ENCODE measurements around the gene C19orf85. TPM values are rescaled to one million over a fixed set of nuclear protein-coding genes. Genes with fewer than 3 reads are reported as not detected.

The C19orf85 gene
- total and polyA plus RNA-seq, 10 of the 15 experiments (the other 5 are each of a cell fraction or from before 2014, with no cell fraction given), result not detected

DNA sequence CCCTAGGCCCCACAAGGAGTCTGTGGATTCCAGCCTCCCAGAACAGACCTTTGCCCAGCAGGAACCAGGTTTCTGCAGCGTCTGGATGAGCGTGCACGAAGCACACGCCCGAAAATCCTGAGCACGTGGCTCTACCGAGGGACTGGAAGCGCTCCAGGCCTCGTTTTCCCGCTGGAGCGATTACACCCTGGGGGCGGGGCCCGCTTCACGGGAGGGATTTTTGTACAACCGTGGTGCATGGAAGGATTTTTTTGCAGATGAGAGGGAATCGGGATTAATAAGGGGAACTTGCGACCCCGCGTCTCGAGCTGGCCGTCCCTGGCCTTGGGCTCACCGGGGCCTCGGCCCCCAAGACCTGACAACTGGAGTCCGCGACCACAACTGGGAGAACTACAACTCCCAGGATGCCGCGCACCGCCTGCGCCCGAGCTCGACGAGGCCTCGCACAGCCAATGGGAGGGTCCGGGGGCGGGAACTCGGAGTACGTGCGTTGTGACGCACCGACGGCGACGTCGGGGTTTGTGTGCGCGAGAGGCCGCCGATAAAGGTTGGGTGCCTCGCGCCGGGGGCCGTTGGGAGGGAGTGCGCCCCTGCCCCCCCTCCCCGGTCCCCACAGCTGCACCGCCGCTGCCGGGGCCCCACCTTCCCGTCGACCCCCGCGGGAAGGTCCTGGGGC is 11.7 kb upstream of the C19orf85 start, which contains the start of gene ZNF628 (continued):
- TF ChIP-seq, protein P1, sequence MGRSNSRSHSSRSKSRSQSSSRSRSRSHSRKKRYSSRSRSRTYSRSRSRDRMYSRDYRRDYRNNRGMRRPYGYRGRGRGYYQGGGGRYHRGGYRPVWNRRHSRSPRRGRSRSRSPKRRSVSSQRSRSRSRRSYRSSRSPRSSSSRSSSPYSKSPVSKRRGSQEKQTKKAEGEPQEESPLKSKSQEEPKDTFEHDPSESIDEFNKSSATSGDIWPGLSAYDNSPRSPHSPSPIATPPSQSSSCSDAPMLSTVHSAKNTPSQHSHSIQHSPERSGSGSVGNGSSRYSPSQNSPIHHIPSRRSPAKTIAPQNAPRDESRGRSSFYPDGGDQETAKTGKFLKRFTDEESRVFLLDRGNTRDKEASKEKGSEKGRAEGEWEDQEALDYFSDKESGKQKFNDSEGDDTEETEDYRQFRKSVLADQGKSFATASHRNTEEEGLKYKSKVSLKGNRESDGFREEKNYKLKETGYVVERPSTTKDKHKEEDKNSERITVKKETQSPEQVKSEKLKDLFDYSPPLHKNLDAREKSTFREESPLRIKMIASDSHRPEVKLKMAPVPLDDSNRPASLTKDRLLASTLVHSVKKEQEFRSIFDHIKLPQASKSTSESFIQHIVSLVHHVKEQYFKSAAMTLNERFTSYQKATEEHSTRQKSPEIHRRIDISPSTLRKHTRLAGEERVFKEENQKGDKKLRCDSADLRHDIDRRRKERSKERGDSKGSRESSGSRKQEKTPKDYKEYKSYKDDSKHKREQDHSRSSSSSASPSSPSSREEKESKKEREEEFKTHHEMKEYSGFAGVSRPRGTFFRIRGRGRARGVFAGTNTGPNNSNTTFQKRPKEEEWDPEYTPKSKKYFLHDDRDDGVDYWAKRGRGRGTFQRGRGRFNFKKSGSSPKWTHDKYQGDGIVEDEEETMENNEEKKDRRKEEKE (IDR thresholded peaks at IDR 0.05), result no peak
- TF ChIP-seq SMAD5 (IDR thresholded peaks at IDR 0.05; ENCODE audit: low read depth), result no peak
- TF ChIP-seq ZBED1 (IDR thresholded peaks at IDR 0.05; ENCODE audit: borderline replicate concordance), result no peak
- TF ChIP-seq SUPT20H (IDR thresholded peaks at IDR 0.05; ENCODE audit: borderline replicate concordance, control insufficient read depth, low read depth, low read length), result no peak
- TF ChIP-seq, protein P2, sequence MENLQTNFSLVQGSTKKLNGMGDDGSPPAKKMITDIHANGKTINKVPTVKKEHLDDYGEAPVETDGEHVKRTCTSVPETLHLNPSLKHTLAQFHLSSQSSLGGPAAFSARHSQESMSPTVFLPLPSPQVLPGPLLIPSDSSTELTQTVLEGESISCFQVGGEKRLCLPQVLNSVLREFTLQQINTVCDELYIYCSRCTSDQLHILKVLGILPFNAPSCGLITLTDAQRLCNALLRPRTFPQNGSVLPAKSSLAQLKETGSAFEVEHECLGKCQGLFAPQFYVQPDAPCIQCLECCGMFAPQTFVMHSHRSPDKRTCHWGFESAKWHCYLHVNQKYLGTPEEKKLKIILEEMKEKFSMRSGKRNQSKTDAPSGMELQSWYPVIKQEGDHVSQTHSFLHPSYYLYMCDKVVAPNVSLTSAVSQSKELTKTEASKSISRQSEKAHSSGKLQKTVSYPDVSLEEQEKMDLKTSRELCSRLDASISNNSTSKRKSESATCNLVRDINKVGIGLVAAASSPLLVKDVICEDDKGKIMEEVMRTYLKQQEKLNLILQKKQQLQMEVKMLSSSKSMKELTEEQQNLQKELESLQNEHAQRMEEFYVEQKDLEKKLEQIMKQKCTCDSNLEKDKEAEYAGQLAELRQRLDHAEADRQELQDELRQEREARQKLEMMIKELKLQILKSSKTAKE (IDR thresholded peaks at IDR 0.05; ENCODE audit: low read depth, poor library complexity, severe bottlenecking), result no peak
- TF ChIP-seq JUNB (IDR thresholded peaks at IDR 0.05), result no peak
- no peak for TF ChIP-seq KLF5 (IDR thresholded peaks at IDR 0.05; ENCODE audit: partially characterized antibody)
- TF ChIP-seq, protein P3, sequence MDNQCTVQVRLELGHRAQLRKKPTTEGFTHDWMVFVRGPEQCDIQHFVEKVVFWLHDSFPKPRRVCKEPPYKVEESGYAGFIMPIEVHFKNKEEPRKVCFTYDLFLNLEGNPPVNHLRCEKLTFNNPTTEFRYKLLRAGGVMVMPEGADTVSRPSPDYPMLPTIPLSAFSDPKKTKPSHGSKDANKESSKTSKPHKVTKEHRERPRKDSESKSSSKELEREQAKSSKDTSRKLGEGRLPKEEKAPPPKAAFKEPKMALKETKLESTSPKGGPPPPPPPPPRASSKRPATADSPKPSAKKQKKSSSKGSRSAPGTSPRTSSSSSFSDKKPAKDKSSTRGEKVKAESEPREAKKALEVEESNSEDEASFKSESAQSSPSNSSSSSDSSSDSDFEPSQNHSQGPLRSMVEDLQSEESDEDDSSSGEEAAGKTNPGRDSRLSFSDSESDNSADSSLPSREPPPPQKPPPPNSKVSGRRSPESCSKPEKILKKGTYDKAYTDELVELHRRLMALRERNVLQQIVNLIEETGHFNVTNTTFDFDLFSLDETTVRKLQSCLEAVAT (IDR thresholded peaks at IDR 0.05), result peak; percentile 46; the same call in 1 of the 2 replicates
- TF ChIP-seq FOXK2 (IDR thresholded peaks at IDR 0.05), result no peak
- TF ChIP-seq, protein P4, sequence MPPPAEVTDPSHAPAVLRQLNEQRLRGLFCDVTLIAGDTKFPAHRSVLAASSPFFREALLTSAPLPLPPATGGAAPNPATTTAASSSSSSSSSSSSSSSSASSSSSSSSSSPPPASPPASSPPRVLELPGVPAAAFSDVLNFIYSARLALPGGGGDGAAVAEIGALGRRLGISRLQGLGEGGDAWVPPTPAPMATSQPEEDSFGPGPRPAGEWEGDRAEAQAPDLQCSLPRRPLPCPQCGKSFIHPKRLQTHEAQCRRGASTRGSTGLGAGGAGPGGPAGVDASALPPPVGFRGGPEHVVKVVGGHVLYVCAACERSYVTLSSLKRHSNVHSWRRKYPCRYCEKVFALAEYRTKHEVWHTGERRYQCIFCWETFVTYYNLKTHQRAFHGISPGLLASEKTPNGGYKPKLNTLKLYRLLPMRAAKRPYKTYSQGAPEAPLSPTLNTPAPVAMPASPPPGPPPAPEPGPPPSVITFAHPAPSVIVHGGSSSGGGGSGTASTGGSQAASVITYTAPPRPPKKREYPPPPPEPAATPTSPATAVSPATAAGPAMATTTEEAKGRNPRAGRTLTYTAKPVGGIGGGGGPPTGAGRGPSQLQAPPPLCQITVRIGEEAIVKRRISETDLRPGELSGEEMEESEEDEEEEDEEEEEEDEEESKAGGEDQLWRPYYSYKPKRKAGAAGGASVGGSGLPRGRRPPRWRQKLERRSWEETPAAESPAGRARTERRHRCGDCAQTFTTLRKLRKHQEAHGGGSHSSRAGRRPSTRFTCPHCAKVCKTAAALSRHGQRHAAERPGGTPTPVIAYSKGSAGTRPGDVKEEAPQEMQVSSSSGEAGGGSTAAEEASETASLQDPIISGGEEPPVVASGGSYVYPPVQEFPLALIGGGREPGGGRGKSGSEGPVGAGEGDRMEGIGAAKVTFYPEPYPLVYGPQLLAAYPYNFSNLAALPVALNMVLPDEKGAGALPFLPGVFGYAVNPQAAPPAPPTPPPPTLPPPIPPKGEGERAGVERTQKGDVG (CRISPR knock-in tag; IDR thresholded peaks at IDR 0.05), result no peak
- TF ChIP-seq RB1 (IDR thresholded peaks at IDR 0.05; ENCODE audit: borderline replicate concordance), result 0 out of 2 replicates have a peak, but pooled peaks have one; percentile 42
- no peak for TF ChIP-seq STAT1 (conservative IDR thresholded peaks at IDR 0.05)
- peak; percentile 57 for TF ChIP-seq GATAD2B (conservative IDR thresholded peaks at IDR 0.05; ENCODE audit: low read depth)
- TF ChIP-seq POLR2AphosphoS5 (IDR thresholded peaks at IDR 0.05; ENCODE audit: low read length), result no peak; the same call in 1 of the 2 replicates
- TF ChIP-seq KDM1A (IDR thresholded peaks at IDR 0.05; ENCODE audit: borderline replicate concordance), result no peak
- peak; percentile 63; the same call in 1 of the 2 replicates for TF ChIP-seq NBN (IDR thresholded peaks at IDR 0.05)
- TF ChIP-seq SPI1 (IDR thresholded peaks at IDR 0.05; ENCODE audit: borderline replicate concordance, insufficient read depth, low read depth, low read length), result no peak
- peak; percentile 75 for TF ChIP-seq POLR2A (IDR thresholded peaks at IDR 0.05; ENCODE audit: low read depth, low read length)
- no peak for TF ChIP-seq NFIC (IDR thresholded peaks at IDR 0.05; ENCODE audit: low read depth, low read length)
- TF ChIP-seq EGR1 (IDR thresholded peaks at IDR 0.05; ENCODE audit: borderline replicate concordance in 1 of 2, low read depth in 2 of 2, low read length in 2 of 2), result peak; percentile 69 to 99; a peak in 2 of 3 replicates
- TF ChIP-seq MTA3 (IDR thresholded peaks at IDR 0.05; ENCODE audit: borderline replicate concordance, low read length), result no peak
- no peak for TF ChIP-seq RELA (IDR thresholded peaks at IDR 0.05; ENCODE audit: borderline replicate concordance, partially characterized antibody)

Data from GM12878 (cell line).